GM21423 (cell line): ENCODE measurements around the gene SMURF1.

ENCODE experiments used
- ATAC-seq: cut with Tn5 transposase; IDR thresholded peaks from one replicate; pipeline ENCODE4 v1.9.1; 2021; ENCODE audit warnings: mild to moderate bottlenecking, moderate library complexity; ENCODE audit not compliant: unreplicated experiment

SMURF1 gene

DNA sequence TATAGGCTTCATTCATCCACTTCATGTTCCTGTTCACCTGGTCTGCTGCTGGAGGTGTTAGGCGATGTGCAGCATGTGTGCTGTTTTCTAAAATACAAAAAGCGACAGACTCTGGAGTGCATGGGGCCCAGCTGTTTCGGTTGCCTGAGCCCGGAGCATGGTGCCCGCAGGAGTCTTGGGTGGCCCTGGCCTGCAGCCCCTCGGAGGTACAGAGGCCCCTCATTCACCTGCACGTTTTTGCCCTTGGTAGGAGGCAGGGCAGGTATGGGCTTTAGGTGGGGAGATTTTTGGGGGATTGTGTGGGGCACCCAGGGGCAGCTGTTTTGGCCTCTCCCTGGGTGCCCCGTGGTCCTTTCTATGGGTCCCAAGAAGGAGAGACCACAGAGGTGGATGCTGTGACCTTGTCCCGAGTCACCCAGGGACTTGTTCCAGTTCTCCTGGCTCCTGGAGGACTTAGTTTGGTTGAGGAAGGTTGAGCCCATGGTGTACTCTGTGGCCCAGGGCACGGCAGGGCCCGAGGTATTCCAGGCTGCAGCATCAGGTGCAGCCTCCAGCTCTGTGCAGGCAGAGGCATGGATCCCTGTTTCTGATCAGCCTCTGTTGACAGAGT lies 134.9 kb downstream of the SMURF1 start:
- ATAC-seq = no peak

DNA sequence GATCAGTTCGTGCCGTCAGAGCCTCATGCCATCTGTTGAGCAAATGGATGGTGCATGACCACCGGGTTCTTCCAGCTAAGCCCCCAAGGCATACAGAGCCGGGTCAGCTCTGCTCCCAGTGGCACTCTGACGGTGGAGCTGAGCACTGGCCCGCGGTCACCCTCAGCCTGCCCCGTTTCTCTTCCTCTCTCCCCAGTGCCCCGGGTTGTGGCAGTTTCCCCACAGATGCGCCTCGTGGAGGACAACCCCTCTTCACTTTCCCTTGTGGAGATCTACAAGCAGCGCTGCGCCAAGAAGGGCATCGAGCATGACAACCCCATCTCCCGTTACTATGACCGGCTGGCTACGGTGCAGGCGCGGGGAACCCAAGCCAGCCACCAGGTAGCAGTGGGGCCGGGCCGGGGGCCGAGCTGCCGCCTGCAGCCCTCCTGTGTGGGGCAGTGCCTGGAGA lies 135.7 kb downstream of the SMURF1 start:
- ATAC-seq = no peak

DNA sequence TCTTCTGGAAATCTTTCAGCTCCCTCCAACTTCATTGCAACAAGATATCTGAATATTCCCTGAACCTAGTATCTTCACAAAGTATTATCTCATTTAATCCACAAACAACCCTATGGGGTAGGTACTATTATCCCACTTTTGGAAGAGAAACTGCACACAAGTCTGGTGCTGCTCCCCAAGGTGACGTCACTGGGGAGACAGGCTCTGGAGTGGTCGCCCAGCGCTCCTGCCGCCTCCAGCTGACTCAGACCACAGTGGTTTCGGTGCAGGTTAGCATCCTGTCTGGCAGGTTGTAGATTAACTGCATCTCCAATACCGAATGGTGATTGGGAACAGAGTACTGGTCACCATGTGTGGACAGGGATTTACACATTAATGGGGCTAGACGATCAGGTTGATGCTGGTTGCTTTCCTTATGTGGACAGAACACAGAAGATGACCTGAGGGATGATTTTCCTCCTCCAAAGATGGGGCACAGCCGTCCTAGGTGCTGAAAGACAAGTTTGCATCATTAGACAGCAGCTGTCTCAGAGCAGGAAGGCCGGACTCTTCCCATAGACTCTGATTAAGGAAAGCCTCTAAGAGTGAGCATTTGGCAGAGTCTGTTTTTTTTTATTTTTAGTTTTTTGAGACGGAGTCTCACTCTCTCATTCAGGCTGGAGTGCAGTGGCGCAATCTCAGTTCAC lies 137.0 kb downstream of the SMURF1 start:
- no peak for ATAC-seq

DNA sequence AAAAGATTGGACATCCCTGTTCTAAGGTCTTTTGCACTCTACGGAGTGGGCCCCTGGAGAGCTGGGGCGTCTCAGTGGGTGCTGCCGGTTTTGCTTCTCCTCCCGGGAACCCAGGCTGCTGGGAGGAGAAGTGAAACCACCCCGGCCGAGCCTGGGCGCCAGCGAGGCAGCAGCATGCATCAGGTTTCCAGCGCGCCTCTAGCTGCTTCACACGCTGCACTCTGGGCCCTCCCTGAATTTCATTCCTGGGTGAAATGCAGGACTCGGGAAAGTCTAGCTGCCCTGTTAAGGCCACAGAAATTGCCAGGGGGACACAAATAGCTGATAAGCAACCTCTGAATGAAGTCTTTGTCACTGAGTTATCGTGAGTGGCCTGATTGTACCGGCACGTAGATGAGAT lies 138.1 kb downstream of the SMURF1 start:
- no peak for ATAC-seq

DNA sequence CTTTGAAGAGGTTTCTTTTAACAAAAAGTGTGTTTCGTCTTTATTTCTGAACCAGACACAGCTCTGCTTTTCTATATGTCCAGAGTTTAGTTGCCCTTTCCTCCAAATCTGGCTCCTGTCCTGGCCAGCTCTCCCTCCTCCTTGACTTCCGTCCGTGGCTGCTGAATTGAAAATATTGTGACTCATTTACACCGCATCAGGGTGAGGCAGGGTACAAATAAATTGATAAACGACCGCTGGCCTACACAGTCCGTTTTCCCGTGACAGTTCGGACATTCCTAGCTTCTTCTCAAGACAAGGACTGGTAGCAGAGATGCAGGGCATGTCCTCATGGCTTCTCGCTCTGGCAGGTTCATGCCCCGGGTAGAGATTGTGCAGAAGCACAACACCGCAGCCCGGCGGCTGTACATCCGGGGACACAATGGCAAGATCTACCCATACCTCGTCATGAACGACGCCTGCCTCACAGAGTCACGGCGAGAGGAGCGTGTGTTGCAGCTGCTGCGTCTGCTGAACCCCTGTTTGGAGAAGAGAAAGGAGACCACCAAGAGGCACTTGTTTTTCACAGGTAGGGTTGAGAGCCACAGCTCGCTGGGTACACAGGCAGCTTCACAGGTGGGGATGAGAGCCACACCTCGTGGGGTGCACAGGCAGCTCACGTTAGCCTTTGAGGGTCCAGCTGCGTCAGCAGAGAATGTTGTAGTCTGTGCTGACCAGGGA lies 139.0 kb downstream of the SMURF1 start:
- ATAC-seq = no peak

DNA sequence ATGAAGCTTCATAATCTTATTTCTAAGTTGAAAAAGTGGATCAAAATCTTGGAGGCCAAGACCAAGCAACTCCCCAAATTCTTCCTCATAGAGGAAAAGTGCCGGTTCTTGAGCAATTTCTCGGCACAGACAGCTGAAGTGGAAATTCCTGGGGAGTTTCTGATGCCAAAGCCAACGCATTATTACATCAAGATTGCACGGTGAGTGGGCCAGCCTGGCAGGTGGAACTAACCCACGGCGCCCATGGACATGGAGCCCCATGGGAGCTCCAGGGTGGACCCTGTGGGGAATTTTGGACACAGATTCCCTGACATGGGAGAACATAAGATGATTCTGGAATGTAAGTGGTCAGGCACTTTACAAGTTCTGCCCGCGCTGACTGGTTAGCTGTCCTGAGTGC lies 139.7 kb downstream of the SMURF1 start:
- ATAC-seq = no peak

DNA sequence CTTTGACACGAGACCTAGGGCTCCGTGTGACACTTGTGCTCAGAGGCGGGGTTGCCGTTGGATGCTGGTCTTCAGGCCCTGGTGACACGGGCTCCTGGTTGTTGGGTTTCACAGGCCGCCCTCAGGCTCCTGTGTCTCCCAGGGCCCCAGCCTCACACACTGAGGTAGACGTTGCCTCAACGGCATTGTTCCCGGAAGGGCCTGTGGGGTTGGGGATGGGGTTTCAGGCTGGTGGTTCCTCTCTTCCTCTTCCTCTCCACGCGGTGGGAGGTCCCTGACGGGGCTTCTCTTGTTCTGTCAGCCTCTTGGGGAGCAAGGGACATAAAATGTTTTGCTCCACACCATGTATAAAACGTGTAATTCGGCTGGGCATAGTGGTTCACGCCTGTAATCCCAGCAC lies 140.5 kb downstream of the SMURF1 start:
- ATAC-seq = no peak

DNA sequence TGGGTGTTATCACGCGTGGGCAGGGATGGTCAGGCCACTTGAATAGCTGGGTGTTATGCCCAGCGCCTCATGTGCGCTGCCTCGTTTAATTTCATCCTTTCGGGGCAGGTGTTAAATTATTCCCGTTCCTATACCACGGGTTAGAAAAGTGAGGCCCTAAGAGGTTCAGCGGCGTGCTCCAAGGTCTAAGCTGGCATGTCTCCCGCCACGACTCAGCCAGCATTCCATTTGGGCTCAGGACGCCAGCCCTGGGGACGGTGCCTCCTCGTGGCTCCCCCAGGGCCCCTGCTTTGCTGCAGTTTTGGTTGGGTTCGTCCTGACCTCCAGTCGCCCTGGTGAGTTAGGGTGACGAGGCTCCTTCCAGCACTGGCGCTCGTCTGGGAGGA lies 141.1 kb downstream of the SMURF1 start:
- ATAC-seq = no peak

DNA sequence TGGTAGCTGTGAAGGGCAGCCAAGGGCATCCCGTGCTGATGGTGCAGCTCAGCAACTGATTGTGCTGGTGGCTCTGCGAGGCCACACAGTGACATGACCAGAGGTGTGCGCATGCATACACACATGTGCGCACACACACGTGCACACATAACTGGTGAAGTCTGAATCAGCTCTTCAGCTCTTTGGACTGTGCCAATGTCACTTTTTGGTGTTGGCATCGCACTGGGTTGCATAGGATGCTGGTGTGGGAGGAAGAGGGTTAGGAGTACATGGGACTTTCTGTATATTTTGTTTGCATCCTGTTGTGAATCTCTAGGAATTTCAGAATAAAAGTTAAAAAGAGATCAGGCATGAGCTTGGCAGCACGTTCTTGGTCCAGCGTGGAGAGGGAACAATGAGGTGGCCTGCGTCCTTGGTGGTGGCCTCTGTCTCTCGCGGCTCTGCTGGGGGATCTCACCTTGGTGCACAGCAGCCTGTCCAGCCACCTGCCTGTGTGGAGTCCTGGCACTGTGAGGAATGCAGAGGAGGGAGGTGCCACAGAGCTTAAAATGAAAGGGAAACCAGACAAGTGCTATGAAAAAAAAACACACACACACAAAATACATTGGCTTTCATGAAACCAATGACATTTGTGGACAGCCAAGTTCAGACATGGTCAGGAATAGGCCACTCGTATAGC lies 141.6 kb downstream of the SMURF1 start:
- ATAC-seq = no peak

DNA sequence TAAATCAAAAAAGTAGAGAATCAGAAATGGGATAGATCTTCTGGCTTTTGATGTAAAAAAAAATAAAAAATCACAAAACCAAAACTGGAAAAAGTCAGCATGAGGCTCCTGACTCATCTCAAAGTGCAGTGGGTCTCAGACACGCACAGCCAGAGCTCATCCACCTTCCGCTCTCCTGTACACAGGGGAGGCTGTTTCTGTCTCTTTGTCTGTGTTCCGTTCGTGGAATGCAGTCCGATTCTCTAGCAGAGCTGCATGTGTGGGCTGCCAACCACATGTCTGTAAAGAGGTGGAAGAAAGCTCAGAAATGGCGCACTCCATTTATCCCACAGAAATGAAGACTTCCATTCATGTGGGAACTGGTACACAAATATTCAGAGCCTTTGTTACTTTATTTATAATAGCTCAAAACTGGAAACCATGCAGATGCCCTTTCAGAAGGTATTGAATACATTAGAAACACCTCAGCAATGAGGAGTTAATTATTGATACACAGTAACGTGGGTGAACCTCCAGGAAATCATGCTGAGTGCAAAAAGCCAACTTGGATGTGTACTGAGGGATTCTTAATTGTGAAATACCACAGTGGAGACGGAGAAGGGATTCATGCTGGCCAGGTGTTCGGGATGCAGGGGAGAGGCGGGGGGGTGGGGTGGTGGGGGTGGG lies 142.3 kb downstream of the SMURF1 start:
- no peak for ATAC-seq

DNA sequence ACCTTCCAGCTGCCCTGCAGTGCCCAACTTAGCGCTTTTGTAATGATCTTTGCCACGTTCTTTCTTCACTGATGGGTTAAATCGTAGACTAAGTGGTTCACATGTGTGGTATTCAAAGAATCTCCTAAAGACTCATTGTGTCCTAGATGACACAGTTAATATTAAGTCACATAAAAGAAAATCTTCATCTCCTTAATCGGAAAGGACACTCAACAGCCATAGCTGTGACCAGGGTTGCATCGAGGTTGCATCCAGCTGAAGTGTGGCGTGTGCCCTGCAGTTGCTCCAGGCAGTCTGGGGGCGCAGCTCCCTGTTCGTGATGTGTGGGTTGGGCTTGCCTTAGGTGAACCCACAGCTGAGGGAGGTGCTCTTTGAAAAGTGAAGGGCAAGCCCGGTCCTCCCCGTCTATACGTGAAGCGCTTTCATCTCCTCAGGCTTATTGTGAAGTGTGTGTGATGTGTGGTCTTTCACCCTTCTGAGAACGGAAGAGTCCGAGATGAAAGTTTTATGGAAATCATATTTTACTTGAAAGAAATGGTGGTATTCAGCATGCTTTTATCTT lies 142.9 kb downstream of the SMURF1 start:
- no peak for ATAC-seq

DNA sequence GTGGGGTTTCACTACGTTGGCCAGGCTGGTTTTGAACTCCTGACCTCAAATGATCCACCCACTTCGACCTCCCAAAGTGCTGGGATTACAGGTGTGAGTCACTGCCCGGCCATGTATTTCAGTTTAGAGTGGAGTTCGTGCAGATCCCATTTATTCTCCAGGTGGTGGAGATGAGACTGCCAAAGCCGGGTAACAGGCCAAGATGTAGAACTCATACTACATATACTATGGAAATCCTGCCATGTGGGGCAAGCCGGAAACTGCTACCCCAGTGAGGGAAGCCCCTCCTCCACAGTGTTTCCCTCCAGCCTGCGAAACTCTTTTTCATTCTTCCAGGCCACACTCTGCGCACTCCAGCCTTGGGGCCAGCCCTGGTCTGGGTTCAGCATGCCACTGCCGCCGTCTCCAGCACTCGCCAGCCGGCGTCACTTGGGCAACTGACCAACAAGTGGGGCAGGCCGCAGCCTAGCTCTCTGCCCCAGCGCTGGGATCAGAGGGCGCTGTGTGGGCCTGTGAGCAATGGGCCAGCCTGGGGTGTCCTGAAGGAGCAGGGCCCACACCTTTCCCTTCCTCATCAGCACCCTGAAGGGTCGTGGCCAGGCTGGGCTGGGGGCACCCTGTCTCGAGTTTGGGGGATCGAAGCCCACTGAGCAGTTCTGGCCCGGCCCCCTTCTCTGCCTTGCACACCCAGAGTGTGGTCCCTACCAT lies 143.6 kb downstream of the SMURF1 start:
- ATAC-seq = no peak

DNA sequence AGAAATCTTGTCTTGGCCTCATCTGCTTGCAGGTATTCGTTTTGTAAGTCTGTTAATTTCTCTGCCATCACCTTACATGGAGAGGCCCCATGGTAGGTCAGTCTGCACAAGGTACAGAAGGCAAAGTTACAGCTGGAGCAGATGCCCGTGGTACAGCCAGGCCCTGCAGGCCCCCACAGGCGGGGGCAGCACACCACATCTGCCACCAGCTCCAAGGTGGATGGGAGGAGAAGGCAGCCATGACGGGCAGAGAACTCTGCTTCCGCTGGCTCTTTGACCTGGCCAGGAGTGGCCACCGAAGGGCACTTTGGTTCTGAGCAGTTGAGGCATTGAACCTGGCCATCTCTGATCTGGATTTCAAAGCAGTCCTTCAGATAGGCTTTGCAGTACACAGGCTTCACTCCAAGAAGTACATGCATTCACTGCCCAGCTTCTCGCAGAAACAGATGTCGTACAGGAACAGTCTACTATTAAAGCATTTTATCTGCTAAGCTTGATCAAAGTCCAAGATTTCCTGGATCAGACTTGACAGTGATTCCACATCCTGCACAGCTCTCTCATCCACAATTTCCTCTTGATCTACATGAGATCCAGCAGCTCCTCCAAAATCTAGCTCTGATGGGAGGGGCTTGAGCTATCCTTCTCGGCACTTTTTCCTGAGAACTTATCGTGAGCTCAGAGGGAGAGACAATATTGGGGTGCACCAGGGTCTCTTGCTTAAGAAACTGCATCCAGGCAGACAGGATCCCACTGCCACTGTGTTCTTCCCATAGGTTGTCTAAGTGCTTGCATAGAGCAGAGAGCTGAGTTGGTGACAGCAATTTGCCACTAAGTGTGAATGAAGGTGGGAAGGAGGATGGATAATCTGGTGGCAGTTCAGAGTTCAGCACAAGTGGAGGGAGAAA lies 144.8 kb downstream of the SMURF1 start:
- ATAC-seq = no peak

DNA sequence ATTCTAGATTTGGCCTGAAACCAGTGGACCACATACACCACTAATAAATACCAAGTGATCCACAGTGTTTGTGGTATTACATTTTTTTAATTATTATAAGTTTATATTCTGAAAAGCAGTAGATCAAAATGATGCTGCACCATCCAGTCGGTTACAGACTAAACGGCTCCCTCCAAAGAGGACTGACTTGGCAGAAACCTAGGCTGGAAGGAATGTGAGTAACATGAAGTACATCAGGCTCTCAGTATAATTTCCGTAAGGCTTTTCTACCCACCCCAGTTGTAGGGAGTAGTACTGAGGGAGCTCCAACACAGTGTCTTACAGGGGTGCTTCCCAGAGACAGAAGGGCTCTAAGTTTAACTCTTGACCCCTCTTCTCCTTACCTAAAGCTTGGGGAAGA lies 146.1 kb downstream of the SMURF1 start:
- no peak for ATAC-seq

DNA sequence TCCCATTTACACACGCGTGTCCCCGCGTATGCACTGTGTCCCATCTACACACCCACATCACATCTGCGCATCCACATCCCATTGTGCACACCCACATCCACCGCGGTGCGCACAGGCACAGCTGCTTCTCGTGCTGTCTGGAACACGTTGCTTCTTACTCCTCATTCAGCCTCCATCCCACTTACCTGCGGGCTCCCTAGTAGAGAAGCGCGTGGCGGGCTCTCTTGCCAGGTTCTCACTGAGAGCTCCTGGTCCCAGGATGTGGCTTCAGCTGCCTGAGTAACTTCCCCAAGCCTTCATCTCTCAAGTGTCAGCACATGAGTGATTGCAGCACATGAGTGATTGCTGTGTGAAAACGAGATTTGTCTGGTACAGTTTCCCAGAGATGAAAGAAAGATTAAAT lies 147.8 kb downstream of the SMURF1 start:
- peak; percentile 59 for ATAC-seq

DNA sequence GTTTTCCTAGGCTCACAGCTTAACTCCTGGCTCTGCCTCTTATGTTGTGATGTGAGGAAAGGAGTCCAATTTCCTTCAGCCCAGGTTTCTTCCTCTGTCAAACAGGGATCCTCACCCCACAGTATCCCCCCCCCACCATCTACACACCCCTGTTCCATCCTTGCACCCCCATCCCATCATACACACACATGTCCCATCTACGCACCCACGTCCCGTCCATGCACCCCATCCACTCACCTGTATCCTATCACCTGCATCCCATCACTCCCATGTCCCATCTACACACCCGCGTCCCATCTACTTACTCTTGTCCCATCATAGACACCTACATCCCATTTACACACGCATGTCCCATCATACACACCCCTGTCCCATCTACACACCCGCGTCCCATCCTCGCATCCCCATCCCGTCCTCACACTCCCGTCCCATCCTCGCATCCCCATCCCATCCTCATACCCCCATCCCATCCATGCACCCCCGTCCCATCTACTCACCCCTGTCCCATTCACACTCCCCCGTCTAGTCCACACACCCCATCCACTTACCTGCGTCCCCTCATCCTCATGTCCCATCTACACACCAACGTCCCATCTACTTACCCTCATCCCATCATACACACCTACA lies 148.3 kb downstream of the SMURF1 start:
- ATAC-seq = no peak

DNA sequence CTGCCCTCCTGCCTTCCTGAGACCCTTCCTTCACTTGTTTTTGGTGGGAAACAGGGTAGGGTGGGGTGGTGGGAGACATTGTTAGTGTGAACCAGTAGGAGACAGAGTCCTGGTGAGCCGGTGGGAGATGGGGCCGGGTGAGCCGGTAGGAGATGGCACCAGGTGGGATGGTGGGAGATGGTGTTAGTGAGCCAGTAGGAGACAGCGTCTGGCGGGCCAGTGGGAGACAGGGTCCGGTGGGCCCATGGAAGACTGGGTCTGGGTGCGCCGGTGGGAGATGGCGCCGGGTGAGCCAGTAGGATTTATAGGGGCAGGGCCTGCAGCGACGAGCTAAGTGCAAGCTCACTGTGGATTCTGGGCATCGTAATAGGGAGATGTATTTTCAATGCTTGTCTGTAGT lies 148.8 kb downstream of the SMURF1 start:
- no peak for ATAC-seq

DNA sequence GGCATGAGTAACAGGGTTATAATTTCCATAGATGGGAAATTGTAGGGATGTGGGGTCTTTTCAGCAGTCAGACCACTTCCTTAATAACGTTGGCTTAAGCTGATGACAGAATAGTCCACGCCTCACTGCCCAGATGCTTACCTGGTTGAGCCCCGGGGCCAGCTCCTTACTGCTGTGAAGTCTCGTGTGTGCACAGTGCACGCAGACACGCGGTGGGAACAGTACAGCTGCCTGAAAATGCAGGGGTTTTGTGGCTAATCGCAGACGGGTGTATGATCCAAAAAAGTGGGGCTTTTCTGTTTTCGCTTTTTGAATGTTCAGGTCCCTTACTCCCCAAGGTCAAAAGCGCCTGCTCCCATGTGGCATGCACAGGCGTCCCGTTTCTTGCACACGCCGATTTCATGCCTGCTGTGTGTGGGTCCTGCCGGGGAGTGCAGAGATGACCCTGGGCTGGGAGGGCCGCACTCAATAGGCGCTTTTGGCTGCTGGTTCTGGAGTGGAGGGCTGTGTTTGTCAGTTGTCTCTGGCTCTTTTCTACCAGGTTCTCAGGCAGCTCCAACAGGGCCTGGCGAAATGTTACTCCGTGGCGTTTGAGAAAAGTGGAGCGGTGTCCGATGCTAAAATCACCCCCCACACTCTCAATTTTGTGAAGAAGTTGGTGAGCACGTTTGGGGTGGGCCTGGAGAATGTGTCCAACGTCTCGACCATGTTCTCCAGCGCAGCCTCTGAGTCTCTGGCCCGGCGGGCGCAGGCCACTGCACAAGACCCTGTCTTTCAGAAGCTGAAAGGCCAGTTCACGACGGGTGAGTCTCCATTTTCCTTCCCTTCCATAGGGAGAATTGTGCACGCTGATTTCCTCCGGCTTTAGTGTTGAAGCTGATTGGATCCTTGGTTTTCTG lies 149.6 kb downstream of the SMURF1 start:
- no peak for ATAC-seq
